Measurements from ENCODE around the gene NDUFA13.
A peak's percentile ranks its signal among the peaks of the same experiment; 100 is the strongest.

NDUFA13 gene

DNA sequence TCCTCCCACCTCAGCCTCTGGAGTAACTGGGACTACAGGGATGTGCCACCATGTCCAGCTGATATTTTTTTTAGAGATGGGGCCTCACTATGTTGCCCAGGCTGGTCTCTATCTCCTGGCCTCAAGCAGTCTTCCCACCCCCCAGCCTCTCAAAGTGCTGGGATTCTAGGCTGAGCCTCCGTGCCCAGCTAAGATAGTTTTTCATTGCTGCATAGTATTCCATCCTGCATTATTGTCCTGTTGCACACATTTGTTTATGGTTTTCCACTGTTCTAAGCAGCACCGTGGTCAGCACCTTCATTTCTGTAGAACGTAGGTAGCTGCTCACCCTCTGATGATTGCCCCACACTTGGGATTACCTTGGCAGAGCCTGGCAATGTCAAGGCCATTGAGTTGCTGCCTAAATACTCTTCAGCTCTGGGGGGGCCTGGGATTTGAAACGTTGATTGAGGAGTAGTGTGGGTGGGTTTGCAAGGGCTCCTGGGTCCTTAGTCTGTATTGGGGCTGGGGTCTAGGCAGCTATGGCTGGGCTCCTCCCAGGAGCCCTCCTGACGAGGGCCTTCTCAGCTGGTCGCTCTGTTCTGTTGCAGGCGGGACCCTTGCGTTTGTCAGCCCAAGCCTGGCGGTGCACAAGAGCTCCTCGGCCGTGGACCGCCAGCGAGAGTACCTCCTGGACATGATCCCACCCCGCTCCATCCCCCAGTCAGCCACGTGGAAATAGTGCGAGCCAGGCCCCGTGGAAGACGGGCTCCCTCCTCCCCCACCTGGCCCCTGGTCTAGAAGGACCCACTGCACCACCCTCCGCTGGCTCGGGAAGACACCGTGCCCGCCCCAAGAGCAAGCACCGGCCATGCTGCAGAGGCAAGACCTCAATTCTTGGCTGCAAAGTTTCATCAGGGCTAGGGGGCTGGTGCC lies 11.0 kb upstream of the NDUFA13 start:
- DNase-seq (ENCODE audit: low read depth), result no peak
- TF ChIP-seq, protein P1, sequence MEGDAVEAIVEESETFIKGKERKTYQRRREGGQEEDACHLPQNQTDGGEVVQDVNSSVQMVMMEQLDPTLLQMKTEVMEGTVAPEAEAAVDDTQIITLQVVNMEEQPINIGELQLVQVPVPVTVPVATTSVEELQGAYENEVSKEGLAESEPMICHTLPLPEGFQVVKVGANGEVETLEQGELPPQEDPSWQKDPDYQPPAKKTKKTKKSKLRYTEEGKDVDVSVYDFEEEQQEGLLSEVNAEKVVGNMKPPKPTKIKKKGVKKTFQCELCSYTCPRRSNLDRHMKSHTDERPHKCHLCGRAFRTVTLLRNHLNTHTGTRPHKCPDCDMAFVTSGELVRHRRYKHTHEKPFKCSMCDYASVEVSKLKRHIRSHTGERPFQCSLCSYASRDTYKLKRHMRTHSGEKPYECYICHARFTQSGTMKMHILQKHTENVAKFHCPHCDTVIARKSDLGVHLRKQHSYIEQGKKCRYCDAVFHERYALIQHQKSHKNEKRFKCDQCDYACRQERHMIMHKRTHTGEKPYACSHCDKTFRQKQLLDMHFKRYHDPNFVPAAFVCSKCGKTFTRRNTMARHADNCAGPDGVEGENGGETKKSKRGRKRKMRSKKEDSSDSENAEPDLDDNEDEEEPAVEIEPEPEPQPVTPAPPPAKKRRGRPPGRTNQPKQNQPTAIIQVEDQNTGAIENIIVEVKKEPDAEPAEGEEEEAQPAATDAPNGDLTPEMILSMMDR (IDR thresholded peaks at IDR 0.05; ENCODE audit: insufficient read depth, low read depth, low read length, missing control alignments), result no peak

DNA sequence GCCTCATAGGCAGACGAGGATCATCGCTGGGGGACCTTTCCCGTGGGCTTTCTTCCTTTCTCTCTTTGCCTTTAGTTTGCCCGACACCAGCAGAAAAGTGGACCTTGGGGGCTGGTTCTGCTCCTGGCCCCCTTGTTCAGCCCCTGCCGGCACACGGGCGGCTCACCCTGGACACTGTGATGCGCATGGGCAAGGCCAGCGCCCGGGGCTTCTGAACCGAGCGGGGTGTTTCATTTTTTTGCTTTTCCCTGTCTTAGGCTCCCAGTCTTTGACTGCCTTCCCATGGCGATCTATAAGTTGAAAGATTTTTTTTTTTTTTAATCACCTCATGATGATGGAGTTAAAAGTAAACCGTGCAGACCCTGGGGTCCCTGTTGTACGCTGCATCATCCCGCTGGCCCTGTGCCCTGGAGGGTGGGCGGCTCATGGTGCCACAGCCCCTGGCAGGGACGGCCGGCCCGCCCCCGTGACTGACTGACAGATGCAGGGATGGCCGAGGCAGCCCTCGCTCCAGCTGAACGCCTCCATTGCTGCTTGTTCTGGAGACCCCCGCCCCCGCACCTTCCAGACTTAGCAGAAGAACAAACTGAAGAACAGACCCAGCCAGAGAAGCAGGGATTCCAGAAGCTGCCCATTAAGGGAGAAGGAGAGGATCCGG lies 10.2 kb upstream of the NDUFA13 start:
- no peak for DNase-seq (ENCODE audit: low read depth)
- no peak overlapping the region for H3K4me3 ChIP-seq (ENCODE audit: low read length)

More for the DNA sequence above, 11.0 kb upstream of the NDUFA13 start:
- no peak overlapping the region for H3K4me3 ChIP-seq (ENCODE audit: low read length)

DNA sequence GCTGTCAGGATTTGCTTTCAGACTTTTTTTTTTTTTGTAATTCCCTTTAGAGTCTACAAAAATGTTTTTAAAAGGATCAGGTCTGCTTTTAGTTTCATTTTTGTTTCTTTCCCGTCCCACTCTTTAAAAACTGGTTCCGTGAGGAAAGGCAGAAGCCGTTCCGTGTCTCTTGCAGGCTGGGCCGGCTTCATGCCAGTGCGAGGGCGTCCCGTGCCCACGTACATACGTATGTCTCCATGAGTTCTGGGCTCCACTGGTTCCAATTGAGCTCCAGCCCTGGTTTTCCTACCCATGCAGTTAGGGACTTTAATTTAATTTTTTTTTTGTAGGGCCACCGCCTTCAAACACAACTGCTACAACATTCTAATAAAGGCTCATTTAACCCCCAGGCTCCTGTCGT lies 9.4 kb upstream of the NDUFA13 start:
- no peak for DNase-seq (ENCODE audit: low read depth)
- TF ChIP-seq, protein P1 (IDR thresholded peaks at IDR 0.05; ENCODE audit: insufficient read depth, low read depth, low read length, missing control alignments), result no peak
- H3K4me3 ChIP-seq (ENCODE audit: low read length), result no peak overlapping the region

More for the DNA sequence above, 10.2 kb upstream of the NDUFA13 start:
- TF ChIP-seq, protein P1 (IDR thresholded peaks at IDR 0.05; ENCODE audit: insufficient read depth, low read depth, low read length, missing control alignments), result no peak

DNA sequence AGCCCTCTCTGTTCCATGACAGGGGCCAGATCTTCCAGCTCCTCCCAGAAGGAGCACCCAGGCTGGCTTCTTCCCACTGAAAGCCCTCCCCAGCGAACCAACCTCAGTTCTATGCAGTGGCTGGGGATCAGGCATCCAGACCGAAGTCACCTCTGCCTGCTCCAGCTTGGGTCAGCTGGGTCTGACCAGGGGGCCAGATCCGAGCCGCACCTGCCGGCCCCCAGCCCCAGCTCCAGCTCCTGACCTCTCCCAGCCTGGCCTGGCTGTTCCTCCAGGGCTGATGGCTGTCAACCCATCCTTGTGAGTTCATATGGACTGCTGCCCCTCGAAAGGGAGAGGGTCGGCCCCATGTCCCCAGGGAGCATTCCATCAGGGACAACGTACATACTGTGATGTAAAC lies 8.7 kb upstream of the NDUFA13 start:
- no peak for DNase-seq (ENCODE audit: low read depth)
- TF ChIP-seq, protein P1 (IDR thresholded peaks at IDR 0.05; ENCODE audit: insufficient read depth, low read depth, low read length, missing control alignments), result no peak
- no peak overlapping the region for H3K4me3 ChIP-seq (ENCODE audit: low read length)

DNA sequence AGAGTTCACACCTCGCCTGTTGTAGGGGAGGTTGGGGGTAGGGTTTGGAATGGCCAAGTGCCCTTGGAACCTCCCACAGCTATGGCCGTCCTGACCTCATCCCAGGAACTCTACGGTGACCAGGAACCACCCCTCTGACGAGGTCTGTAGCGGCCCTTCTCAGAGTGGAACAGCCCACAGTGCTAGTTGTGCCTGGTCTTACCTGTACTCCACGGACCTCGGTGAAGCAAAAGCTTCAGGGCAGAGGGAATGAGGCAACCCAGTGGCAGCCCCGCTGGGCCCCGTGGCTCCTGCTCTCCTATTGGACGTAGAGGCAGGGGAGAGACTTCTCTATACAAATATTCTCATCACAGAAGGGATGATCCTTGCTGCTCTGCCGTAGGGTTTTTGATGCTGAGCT lies 7.8 kb upstream of the NDUFA13 start:
- no peak overlapping the region for H3K4me3 ChIP-seq (ENCODE audit: low read length)
- DNase-seq (ENCODE audit: low read depth), result no peak
- TF ChIP-seq, protein P1 (IDR thresholded peaks at IDR 0.05; ENCODE audit: insufficient read depth, low read depth, low read length, missing control alignments), result no peak

DNA sequence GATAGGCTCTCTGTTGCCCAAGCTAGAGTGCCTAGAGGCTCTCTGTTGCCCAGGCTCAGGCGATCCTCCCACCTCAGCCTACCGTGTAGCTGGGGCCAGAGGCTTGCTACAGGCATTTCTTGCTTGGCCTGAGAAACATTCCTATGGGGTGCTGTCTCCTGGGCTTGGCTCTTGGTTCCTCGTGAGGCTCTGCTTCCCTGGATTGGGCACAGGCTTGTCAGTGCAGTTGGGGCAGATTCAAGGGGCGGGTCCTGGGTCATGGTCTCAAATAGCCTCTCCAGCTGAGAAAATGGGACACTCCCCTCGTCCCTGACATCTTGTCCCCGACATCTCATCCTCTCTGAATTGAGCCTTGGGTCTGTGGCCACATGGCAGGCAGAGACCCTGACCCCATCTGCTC lies 5.6 kb upstream of the NDUFA13 start:
- DNase-seq (ENCODE audit: low read depth), result peak; percentile 67
- TF ChIP-seq, protein P1 (IDR thresholded peaks at IDR 0.05; ENCODE audit: insufficient read depth, low read depth, low read length, missing control alignments), result no peak
- H3K4me3 ChIP-seq (ENCODE audit: low read length), result no peak overlapping the region

Measured in epithelial cell of esophagus (primary cell).